ENCODE measurements around the gene CASP6.

Gene CASP6

GRCh38 chr4:109676886-109677285, 26.4 kb downstream of the CASP6 start:
- Histone ChIP-seq H3K9ac (ENCODE audit: low read length) (no peak overlapping the region), H4K20me1 (ENCODE audit: insufficient read depth, low read length) (no peaks in the 10 kb centered on the region), H3K4me1 (ENCODE audit: low read length) (no peaks in the 10 kb centered on the region), H3K36me3 (replicated peaks; ENCODE audit: insufficient read depth, low read length) (no peaks in the 10 kb centered on the region), H3K9me2 (replicated peaks; ENCODE audit: insufficient read depth, low read length) (no peaks in the 10 kb centered on the region), H3F3A (ENCODE audit: insufficient read depth, low read length) (no peaks in the 10 kb centered on the region), H2AFZ (ENCODE audit: low read length) (no peak overlapping the region), H3K9me3 (replicated peaks; ENCODE audit: insufficient read depth, low read length) (no peaks in the 10 kb centered on the region), H3K79me2 (ENCODE audit: low read length) (no peaks in the 10 kb centered on the region), H3K27me3 (replicated peaks; ENCODE audit: insufficient read depth, low read length) (no peaks in the 10 kb centered on the region), H3K27ac (ENCODE audit: low read length) (no peak overlapping the region), H3K4me2 (ENCODE audit: low read depth, low read length) (no peak overlapping the region), H3K4me3 (ENCODE audit: low read length) (no peak overlapping the region)
- TF ChIP-seq EZH2phosphoT487 (IDR thresholded peaks at IDR 0.05; ENCODE audit: low read length), result no peak
- TF ChIP-seq EZH2 (optimal IDR thresholded peaks at IDR 0.05; ENCODE audit: low read depth, low read length), result no peak
- no peak for TF ChIP-seq CTCF (IDR thresholded peaks at IDR 0.05; ENCODE audit: low read length)
- DNase-seq, result no peak

- no peak for DNase-seq
- Histone ChIP-seq H2AFZ (ENCODE audit: low read length) (no peak overlapping the region), H3K9me3 (replicated peaks; ENCODE audit: insufficient read depth, low read length) (no peaks in the 10 kb centered on the region), H3F3A (ENCODE audit: insufficient read depth, low read length) (no peaks in the 10 kb centered on the region), H3K9ac (ENCODE audit: low read length) (no peak overlapping the region), H3K79me2 (ENCODE audit: low read length) (no peaks in the 10 kb centered on the region), H3K27ac (ENCODE audit: low read length) (no peak overlapping the region), H3K4me3 (ENCODE audit: low read length) (no peak overlapping the region), H3K4me1 (ENCODE audit: low read length) (no peaks in the 10 kb centered on the region), H4K20me1 (ENCODE audit: insufficient read depth, low read length) (no peaks in the 10 kb centered on the region), H3K4me2 (ENCODE audit: low read depth, low read length) (no peak overlapping the region), H3K27me3 (replicated peaks; ENCODE audit: insufficient read depth, low read length) (no peaks in the 10 kb centered on the region), H3K36me3 (replicated peaks; ENCODE audit: insufficient read depth, low read length) (no peaks in the 10 kb centered on the region), H3K9me2 (replicated peaks; ENCODE audit: insufficient read depth, low read length) (no peaks in the 10 kb centered on the region)
- no peak for TF ChIP-seq EZH2 (optimal IDR thresholded peaks at IDR 0.05; ENCODE audit: low read depth, low read length)
- TF ChIP-seq CTCF (IDR thresholded peaks at IDR 0.05; ENCODE audit: low read length), result no peak
- no peak for TF ChIP-seq EZH2phosphoT487 (IDR thresholded peaks at IDR 0.05; ENCODE audit: low read length)
These were observed 27.4 kb downstream of the CASP6 start for GRCh38 chr4:109675843-109676242.

DNA sequence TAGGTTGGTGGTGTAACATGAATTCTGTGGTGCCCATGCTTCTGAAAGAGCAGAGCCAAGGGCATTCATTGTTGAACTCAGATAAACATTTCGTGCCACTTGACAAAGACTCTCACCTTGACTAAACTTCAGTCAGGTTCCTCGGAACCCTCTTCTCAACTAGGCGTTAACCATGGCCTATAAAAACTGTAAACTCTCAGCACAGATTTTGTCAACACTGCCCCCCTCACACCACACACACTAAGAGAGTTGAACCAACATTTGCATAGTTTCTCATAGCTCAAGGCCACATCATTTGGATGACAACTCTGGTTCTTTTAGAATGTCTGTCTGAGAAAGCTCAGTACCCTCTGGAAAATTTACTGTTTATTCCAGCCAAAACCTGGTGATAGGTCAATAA, 28.1 kb downstream of the CASP6 start:
- no peaks in the 10 kb centered on the region for H4K20me1 ChIP-seq (ENCODE audit: insufficient read depth, low read length)
- H3K79me2 ChIP-seq (ENCODE audit: low read length), result no peaks in the 10 kb centered on the region
- no peaks in the 10 kb centered on the region for H3K9me2 ChIP-seq (replicated peaks; ENCODE audit: insufficient read depth, low read length)
- H3K9ac ChIP-seq (ENCODE audit: low read length), result no peak overlapping the region
- H3K36me3 ChIP-seq (replicated peaks; ENCODE audit: insufficient read depth, low read length), result no peaks in the 10 kb centered on the region
- H3K4me1 ChIP-seq (ENCODE audit: low read length), result no peaks in the 10 kb centered on the region
- no peak overlapping the region for H2AFZ ChIP-seq (ENCODE audit: low read length)
- TF ChIP-seq CTCF (IDR thresholded peaks at IDR 0.05; ENCODE audit: low read length), result no peak
- no peak for TF ChIP-seq EZH2phosphoT487 (IDR thresholded peaks at IDR 0.05; ENCODE audit: low read length)
- H3K27ac ChIP-seq (ENCODE audit: low read length), result no peak overlapping the region
- H3K4me2 ChIP-seq (ENCODE audit: low read depth, low read length), result no peak overlapping the region
- DNase-seq, result no peak
- no peaks in the 10 kb centered on the region for H3K27me3 ChIP-seq (replicated peaks; ENCODE audit: insufficient read depth, low read length)
- H3K9me3 ChIP-seq (replicated peaks; ENCODE audit: insufficient read depth, low read length), result no peaks in the 10 kb centered on the region
- no peaks in the 10 kb centered on the region for H3F3A ChIP-seq (ENCODE audit: insufficient read depth, low read length)
- H3K4me3 ChIP-seq (ENCODE audit: low read length), result no peak overlapping the region
